ENCODE data around the gene RPTOR. TPM values are rescaled to one million over a fixed set of nuclear protein-coding genes. Genes with fewer than 3 reads are reported as not detected.

The RPTOR gene
- total and polyA plus RNA-seq, 12 donors, result 7.9 to 30.3 (median 25.6) TPM

GRCh38 chr17:80660527-80661198 lies 116.0 kb downstream of the RPTOR start:
- Histone ChIP-seq H3K27ac (no peak overlapping the region), H3K36me3 (no peaks in the 10 kb centered on the region), H3K4me1 (peaks cover 0 to 16% (median 6%) of the 10 kb centered on the region in 9 donors), H3K4me3 (no peak overlapping the region), H3K27me3 (no peaks in the 10 kb centered on the region), H3K9me3 (peaks cover 0 to 18% (median 9%) of the 10 kb centered on the region in 11 donors)
- 91% methylated on average over 13 of the region's 13 CpGs for WGBS, 2 donors
- DNase-seq, result no peak
- no peak for ATAC-seq
- intact Hi-C loops (cut with DNase I), result no loop called here
- TF ChIP-seq CTCF (IDR thresholded peaks at IDR 0.05), result no peak

- Histone ChIP-seq H3K9me3 (peaks cover 0 to 10% (median 4%) of the 10 kb centered on the region in 11 donors), H3K4me1 (peaks cover 0 to 18% (median 6%) of the 10 kb centered on the region in 9 donors), H3K36me3 (no peaks in the 10 kb centered on the region), H3K4me3 (no peak overlapping the region), H3K27ac (no peak overlapping the region), H3K27me3 (no peaks in the 10 kb centered on the region)
- intact Hi-C loops (cut with DNase I), result no loop called here
- TF ChIP-seq CTCF (IDR thresholded peaks at IDR 0.05), result no peak
- 86 to 89% methylated on average over 6 of the region's 6 CpGs for WGBS, 2 donors
- DNase-seq (no peak), ATAC-seq (no peak)
Observed at GRCh38 chr17:80662557-80662956, 117.9 kb downstream of the RPTOR start.

- no peak overlapping the region for H3K4me3 ChIP-seq
- H3K27ac ChIP-seq, result no peak overlapping the region
- intact Hi-C loops (cut with DNase I), result no loop called here
- H3K4me1 ChIP-seq, result peaks cover 0 to 21% (median 6%) of the 10 kb centered on the region in 9 donors
- H3K9me3 ChIP-seq, result no peaks in the 10 kb centered on the region
- no peak for TF ChIP-seq CTCF (IDR thresholded peaks at IDR 0.05)
- H3K27me3 ChIP-seq, result no peaks in the 10 kb centered on the region
- H3K36me3 ChIP-seq, result no peaks in the 10 kb centered on the region
- 80 to 86% methylated on average over 11 of the region's 11 CpGs for WGBS, 2 donors
- ATAC-seq (peak in 5 of 8 donors; percentile 21 to 63 (median 46)), DNase-seq (no peak)
Observed at GRCh38 chr17:80663781-80664206, 119.2 kb downstream of the RPTOR start.

GRCh38 chr17:80664217-80664790 lies 119.7 kb downstream of the RPTOR start:
- WGBS, 2 donors, result 52 to 58% methylated on average over 7 of the region's 7 CpGs
- Histone ChIP-seq H3K27ac (peak overlapping the region in 1 of 10 donors; percentile 57), H3K36me3 (no peaks in the 10 kb centered on the region), H3K27me3 (no peaks in the 10 kb centered on the region), H3K4me3 (no peak overlapping the region), H3K9me3 (no peaks in the 10 kb centered on the region), H3K4me1 (peaks cover 0 to 21% (median 6%) of the 10 kb centered on the region in 9 donors)
- intact Hi-C loops (cut with DNase I), result no loop called here
- TF ChIP-seq CTCF (IDR thresholded peaks at IDR 0.05), result no peak
- DNase-seq, result no peak
- no peak for ATAC-seq
